ENCODE measurements around the gene MCEE.

DNA sequence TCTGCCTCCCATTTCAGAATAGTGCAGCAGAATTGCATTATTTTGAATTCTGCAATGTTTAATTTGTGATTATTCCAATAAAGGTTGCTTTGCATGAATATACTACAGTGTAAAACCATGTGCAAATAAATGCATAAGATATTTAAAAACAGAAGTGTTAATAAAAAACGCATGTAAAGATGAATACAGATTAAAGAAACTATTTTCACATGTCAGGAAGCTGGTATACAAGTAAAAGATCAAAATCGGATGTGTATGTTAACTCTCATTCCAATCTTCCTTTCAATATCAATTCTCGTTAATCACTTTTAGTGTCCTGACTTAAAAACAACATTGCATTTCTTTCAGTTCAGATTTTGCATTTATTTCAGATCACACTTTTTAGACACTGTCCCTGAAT, 3.1 kb downstream of the MCEE start:
- TF ChIP-seq USF2 (IDR thresholded peaks at IDR 0.05; ENCODE audit: low read depth, low read length) (no peak), POLR2A (IDR thresholded peaks at IDR 0.05; ENCODE audit: low read depth, low read length) (no peak), CEBPB (IDR thresholded peaks at IDR 0.05; ENCODE audit: low read depth, low read length) (no peak)
- TF ChIP-seq, protein P1, sequence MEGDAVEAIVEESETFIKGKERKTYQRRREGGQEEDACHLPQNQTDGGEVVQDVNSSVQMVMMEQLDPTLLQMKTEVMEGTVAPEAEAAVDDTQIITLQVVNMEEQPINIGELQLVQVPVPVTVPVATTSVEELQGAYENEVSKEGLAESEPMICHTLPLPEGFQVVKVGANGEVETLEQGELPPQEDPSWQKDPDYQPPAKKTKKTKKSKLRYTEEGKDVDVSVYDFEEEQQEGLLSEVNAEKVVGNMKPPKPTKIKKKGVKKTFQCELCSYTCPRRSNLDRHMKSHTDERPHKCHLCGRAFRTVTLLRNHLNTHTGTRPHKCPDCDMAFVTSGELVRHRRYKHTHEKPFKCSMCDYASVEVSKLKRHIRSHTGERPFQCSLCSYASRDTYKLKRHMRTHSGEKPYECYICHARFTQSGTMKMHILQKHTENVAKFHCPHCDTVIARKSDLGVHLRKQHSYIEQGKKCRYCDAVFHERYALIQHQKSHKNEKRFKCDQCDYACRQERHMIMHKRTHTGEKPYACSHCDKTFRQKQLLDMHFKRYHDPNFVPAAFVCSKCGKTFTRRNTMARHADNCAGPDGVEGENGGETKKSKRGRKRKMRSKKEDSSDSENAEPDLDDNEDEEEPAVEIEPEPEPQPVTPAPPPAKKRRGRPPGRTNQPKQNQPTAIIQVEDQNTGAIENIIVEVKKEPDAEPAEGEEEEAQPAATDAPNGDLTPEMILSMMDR (conservative IDR thresholded peaks at IDR 0.05; ENCODE audit: low read depth, low read length) = no peak

Measured in IMR-90 (cell line).